HG02973 (cell line): Measurements from ENCODE around the gene TRIM2.
"Not testable (repeated sequence)": the region's sequence is repeated elsewhere in the genome, so short reads cannot be mapped to it uniquely, and the experiment has no call there.

Experiments
- ATAC-seq: cut with Tn5 transposase; IDR thresholded peaks from one replicate; pipeline ENCODE4 v1.9.1; 2021; ENCODE audit warnings: moderate library complexity; ENCODE audit not compliant: unreplicated experiment

The TRIM2 gene

GRCh38 chr4:153186046-153186728 lies 18.1 kb upstream of the TRIM2 start:
- no peak for ATAC-seq

- ATAC-seq, result no peak
Measured at GRCh38 chr4:153189016-153189801, 15.0 kb upstream of the TRIM2 start.

GRCh38 chr4:153191795-153192363 lies 12.4 kb upstream of the TRIM2 start:
- no peak for ATAC-seq

- no peak for ATAC-seq
Measured at GRCh38 chr4:153197301-153197700, 6.9 kb upstream of the TRIM2 start.

- ATAC-seq, result no peak
Measured at GRCh38 chr4:153198719-153199118, 5.5 kb upstream of the TRIM2 start.

- not testable (repeated sequence) for ATAC-seq
Measured at GRCh38 chr4:153203746-153204145, 497 bp upstream of the TRIM2 start.

- ATAC-seq, result no peak
Measured at GRCh38 chr4:153204728-153205648, 745 bp downstream of the TRIM2 start.

- no peak for ATAC-seq
Measured at GRCh38 chr4:153205757-153206156, 1.5 kb downstream of the TRIM2 start.

GRCh38 chr4:153206534-153206933 lies 2.3 kb downstream of the TRIM2 start:
- no peak for ATAC-seq

- ATAC-seq, result no peak
Measured at GRCh38 chr4:153207027-153207426, 2.8 kb downstream of the TRIM2 start.

GRCh38 chr4:153207567-153207966 lies 3.3 kb downstream of the TRIM2 start:
- no peak for ATAC-seq

GRCh38 chr4:153209410-153209809 lies 5.2 kb downstream of the TRIM2 start:
- ATAC-seq, result no peak

- no peak for ATAC-seq
Measured at GRCh38 chr4:153210727-153211126, 6.5 kb downstream of the TRIM2 start.

GRCh38 chr4:153211986-153212728 lies 7.9 kb downstream of the TRIM2 start:
- no peak for ATAC-seq

- no peak for ATAC-seq
Measured at GRCh38 chr4:153212736-153213135, 8.5 kb downstream of the TRIM2 start.

- ATAC-seq, result no peak
Measured at GRCh38 chr4:153215921-153216320, 11.7 kb downstream of the TRIM2 start.

GRCh38 chr4:153216546-153216945 lies 12.3 kb downstream of the TRIM2 start:
- no peak for ATAC-seq

- ATAC-seq, result no peak
Measured at GRCh38 chr4:153217440-153217839, 13.2 kb downstream of the TRIM2 start.

GRCh38 chr4:153218961-153219360 lies 14.7 kb downstream of the TRIM2 start:
- ATAC-seq, result no peak

- ATAC-seq, result no peak
Measured at GRCh38 chr4:153220682-153221395, 16.6 kb downstream of the TRIM2 start.
